Subcutaneous preadipocyte (primary cell): ENCODE data around the gene PPM1G. TPM values are rescaled to one million over a fixed set of nuclear protein-coding genes. Genes with fewer than 3 reads are reported as not detected.

ENCODE experiments used
- total RNA-seq: library from RNA; depleted of rRNA; stranded (reverse); fragments of >200 nt; gene quantifications from 2 replicates; pipeline ENCODE4 v1.2.3, GENCODE V29; 2012

Gene PPM1G
- 73.5 and 102 TPM in 2 replicates for total RNA-seq

DNA sequence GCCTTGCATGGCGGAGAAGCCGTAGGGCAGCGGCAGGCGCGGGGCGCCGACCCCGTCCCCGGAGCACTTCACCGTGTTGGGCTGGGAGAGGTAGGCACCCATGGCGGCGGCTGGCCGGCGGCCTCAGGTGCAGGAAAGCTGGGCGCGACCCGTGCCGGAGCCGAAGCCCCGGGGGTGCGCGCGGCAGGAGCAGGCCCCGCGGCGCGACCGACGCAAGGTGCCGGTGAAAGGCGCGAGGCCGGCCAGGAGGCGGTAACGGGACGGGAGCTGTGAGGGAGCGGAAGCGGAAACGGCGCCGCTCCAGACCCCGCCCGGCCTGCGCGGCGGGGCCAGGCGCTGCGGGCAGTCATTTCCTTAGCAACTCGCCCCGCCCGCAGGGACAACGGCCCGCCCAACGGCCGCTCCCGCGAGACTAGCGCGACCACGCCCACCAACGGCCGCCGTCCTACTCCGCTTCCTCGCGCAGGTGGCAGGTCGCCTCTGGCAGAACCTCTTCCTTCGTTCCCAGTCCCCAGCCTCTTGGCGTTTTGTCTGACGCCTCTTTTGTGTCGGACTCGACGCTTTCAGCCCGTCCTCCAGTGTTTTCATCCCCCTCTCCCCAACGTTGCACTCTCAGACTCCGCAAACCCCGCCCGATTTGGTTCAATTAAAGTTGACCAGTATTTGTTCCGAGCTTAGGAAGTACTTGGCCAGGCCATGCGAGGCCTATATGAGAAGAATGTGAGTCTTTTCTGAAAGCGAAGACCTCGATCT is at the start of gene PPM1G:
Gene PPM1G, minus strand, starts transcription at position 271 of the 753 bp plus-strand sequence. Its CDS starts 169 bp downstream, at position 102.

GRCh38 chr2:27441958-27442919 is 32.8 kb upstream of the PPM1G start, which contains the start of gene KRTCAP3:
Gene KRTCAP3 (plus strand): TSS chr2:27442381. CDS start chr2:27442413, 32 bp downstream.

DNA sequence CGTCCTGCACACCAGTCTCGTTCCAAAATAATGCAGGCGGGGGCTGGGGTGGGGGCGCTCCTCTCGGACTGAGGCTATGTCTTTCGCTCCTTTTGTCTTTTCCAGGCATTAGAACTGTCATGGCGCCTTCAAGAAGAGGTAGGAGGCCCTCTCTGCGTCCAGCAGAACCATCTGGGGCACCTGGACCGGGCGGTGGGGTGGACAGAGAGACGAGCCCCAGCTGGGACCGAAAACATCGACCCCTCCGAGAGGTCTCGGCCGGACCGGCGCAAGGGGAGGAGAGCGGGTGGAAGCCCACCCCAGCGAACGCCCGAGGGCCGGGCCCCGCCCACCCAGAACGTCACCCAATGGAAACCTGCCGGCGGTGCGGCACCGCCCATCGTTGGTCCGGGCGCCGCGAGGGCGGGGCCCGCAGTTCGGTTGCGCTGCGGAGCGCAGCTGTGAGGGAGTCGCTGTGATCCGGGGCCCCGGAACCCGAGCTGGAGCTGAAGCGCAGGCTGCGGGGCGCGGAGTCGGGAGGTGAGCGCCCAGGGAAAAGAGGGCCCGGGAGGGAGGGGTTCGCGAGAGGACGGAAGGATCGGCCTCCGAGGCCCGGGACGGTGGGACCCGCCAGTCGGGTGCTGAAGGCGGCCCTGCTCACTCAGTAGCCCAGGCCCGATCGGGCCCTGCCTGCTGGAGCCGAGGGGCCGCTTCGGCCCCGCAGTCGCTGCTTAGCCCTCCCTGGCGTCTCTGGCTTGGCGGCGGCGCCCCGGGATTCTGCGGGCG is 19.0 kb upstream of the PPM1G start, which contains the start of gene NRBP1:
Gene NRBP1, plus strand, starts transcription at position 419 of the 765 bp plus-strand sequence. CDS start 4,643 bp downstream, outside the sequence.

DNA sequence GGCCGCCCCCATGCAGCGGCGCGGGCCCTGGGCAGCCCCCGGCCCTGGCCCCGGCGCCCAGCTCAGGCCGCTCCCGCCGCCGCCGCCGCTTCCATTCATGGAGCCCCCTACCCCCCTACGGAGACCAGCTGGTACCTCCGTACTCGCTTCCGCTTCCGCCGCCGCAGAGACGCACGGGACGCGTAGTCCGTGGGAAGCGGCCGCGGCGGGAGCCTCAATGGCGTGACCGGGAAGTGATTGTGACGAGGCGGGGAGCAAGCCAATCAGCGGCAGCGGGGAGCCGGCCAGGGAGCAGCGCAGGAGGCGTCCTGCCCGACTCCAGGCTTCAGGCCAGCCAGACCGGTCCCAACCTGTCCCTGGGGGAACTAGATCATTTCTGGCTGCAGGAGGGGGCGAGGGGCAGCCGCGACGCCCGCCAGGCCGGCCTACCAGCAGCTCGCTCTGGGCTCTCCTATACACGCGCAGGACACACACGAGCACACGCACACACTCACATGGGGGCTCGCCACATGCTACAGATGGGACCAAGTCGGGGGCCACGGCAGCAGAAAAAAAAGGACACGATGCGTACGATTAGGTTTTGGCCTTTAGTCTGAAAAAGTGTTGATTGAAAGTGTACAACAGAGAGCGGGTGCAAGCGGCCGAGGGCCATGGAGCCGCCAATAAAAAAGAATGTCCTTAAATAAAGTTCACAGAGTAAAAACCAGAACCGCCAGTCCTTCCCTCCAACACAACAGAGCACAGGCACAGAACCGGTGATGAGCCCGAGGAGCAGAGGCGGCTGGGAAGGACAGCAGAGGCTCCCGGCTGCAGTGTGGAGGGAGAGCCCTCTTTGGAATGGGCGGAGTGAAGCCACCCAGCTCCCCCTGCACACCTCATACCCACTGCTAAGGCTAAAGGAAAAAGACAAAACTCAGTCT is 28.5 kb downstream of the PPM1G start, which contains the start of gene ZNF513:
Gene ZNF513, minus strand, starts transcription at position 109 of the 920 bp plus-strand sequence. CDS start 208 bp downstream, outside the sequence.

GRCh38 chr2:27370026-27370815 is 39.2 kb downstream of the PPM1G start, which contains the start of the genes EIF2B4 and SNX17:
Gene EIF2B4 (minus strand): TSS chr2:27370338. CDS start chr2:27370314, 24 bp downstream.
Gene SNX17 (plus strand): TSS chr2:27370616. CDS start chr2:27370744, 128 bp downstream.

DNA sequence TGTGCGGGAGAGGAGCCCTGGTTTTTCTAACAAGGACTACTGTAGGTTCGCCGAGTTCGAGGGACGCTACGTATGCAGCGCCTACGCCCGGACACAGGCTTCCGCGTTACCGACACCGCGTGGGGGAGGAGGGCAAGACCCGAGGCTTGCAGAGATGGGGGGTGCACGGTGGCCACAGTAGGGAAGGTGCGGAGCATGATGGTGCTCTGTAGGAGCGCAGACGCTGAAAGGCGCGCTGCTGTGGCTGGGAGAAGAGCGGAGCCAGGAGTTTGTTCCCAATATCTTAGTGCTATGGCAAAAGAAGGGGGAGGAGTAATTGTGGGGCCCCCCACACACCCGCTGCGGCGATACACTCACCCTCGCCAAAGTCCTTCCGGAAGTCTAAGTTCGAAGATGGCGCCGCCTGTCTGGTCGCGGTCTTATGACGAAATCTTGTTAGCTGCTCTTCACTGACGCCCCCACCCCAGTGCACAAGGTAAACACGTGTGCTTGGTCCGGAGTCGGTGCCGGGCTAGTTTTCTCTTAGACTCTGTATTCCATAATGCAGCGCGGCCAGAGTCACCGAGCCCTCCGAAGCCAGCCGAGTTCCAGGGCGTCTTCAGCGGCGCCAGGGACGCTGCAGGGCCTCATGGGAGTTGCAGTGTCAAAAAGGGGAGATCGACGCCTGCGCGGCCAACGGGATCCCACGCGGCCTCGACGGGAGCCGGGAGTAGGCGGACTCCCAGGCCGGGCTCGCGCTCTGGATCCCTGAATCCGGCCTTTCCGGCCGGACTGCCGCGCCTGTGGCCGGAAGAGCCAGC is 52.8 kb downstream of the PPM1G start, which contains the start of gene GTF3C2:
Gene GTF3C2, minus strand, starts transcription at position 383 of the 800 bp plus-strand sequence. CDS start 13,210 bp downstream, outside the sequence.

Other genes with a start within 250 kb of the PPM1G start
- gene ATRAID, start 197.6 kb downstream of the PPM1G start, total RNA-seq: 113 and 144 TPM in 2 replicates
- 43.6 and 48.1 TPM in 2 replicates for gene SLC5A6, start 197.3 kb downstream of the PPM1G start, total RNA-seq
- 40.1 and 62.4 TPM in 2 replicates for gene CAD, start 192.2 kb downstream of the PPM1G start, total RNA-seq
- gene SLC30A3, start 146.5 kb downstream of the PPM1G start, total RNA-seq: not detected in 2 replicates
- gene DNAJC5G, start 134.2 kb downstream of the PPM1G start, total RNA-seq: not detected in 2 replicates
- not detected in 2 replicates for gene TRIM54, start 127.2 kb downstream of the PPM1G start, total RNA-seq
- 0.59 and 0.73 TPM in 2 replicates for gene UCN, start 101.1 kb downstream of the PPM1G start, total RNA-seq
- gene MPV17, start 86.5 kb downstream of the PPM1G start, total RNA-seq: 88.8 and 100 TPM in 2 replicates
- gene GTF3C2, start 52.8 kb downstream of the PPM1G start, total RNA-seq: 40.4 and 54.9 TPM in 2 replicates
- 26.2 and 28.3 TPM in 2 replicates for gene EIF2B4, start 39.3 kb downstream of the PPM1G start, total RNA-seq
- 134 and 139 TPM in 2 replicates for gene SNX17, start 39.0 kb downstream of the PPM1G start, total RNA-seq
- gene ZNF513, start 28.9 kb downstream of the PPM1G start, total RNA-seq: 5.7 and 6.6 TPM in 2 replicates
- 89.7 and 101 TPM in 2 replicates for gene NRBP1, start 19.0 kb upstream of the PPM1G start, total RNA-seq
- 0.39 TPM in 1 of 2 replicates, not detected in the other for gene KRTCAP3, start 32.8 kb upstream of the PPM1G start, total RNA-seq
- gene IFT172, start 80.2 kb upstream of the PPM1G start, total RNA-seq: 26.6 and 27.6 TPM in 2 replicates
- gene FNDC4, start 85.6 kb upstream of the PPM1G start, total RNA-seq: 8.4 and 11.0 TPM in 2 replicates
- gene GCKR, start 87.2 kb upstream of the PPM1G start, total RNA-seq: 0.73 TPM in 1 of 2 replicates, not detected in the other
- 16.5 and 22.7 TPM in 2 replicates for gene ZNF512, start 173.5 kb upstream of the PPM1G start, total RNA-seq
- gene CCDC121, start 219.4 kb upstream of the PPM1G start, total RNA-seq: 0.73 and 1.2 TPM in 2 replicates
- 29.4 and 33.4 TPM in 2 replicates for gene GPN1, start 219.5 kb upstream of the PPM1G start, total RNA-seq